Left lung (tissue), 10 donors: ENCODE results near the gene FLNA. TPM values are rescaled to one million over a fixed set of nuclear protein-coding genes. Genes with fewer than 3 reads are reported as not detected.

Experiments
- ATAC-seq: fragments of 200-7000 bp; cut with Tn5 transposase; one replicate; pipeline ENCODE4 v1.9.1; 2020; ENCODE audit warnings: moderate library complexity
- DNase-seq, 4 donors: peaks; one replicate each; pipeline ENCODE4 v3.0.0-alpha.2; 2013 to 2020
- H3K27ac ChIP-seq, 2 donors: fragments of 200-600 bp; sonication (generic) in 1 of 2; one replicate each; pipeline versions ENCODE4 v1.5.0 to v1.8.0; 2020 to 2021
- H3K27me3 ChIP-seq, 2 donors: fragments of 200-600 bp; sonication (generic) in 1 of 2; one replicate each; pipeline versions ENCODE4 v1.5.0 to v1.8.0; 2020 to 2021
- H3K36me3 ChIP-seq, 2 donors: fragments of 200-600 bp; sonication (generic) in 1 of 2; one replicate each; pipeline versions ENCODE4 v1.5.0 to v1.8.0; 2020 to 2021
- H3K4me1 ChIP-seq, 2 donors: fragments of 200-600 bp; one replicate each; pipeline ENCODE4 v1.8.0; 2021
- H3K4me3 ChIP-seq, 2 donors: fragments of 200-600 bp; sonication (generic) in 1 of 2; one replicate each; pipeline versions ENCODE4 v1.5.0 to v1.8.0; 2020 to 2021; ENCODE audit warnings: mild to moderate bottlenecking in 1 of 2
- H3K9me3 ChIP-seq, 2 donors: fragments of 200-600 bp; sonication (generic) in 1 of 2; one replicate each; pipeline versions ENCODE4 v1.5.0 to v1.8.0; 2020 to 2021
- intact Hi-C, 2 donors: fragments of 100-400 bp; cut with DNase I; formaldehyde crosslinking; loops; one replicate each; pipeline versions ENCODE4 v1.11.2 to v1.14.2; 2022
- polyA plus RNA-seq, 6 donors: library from polyadenylated mRNA; unstranded; fragments of 120-200 nt; gene quantifications; one replicate each; pipeline ENCODE4 v1.2.1, GENCODE V29; 2013; ENCODE audit not compliant: insufficient read length in 6 of 6
- total RNA-seq, 2 donors: library from RNA; stranded (reverse); fragmentation: NEBNext Ultra II Directional; extraction: Animal tissue kit (Norgen Biotek cat#: 25700); gene quantifications; one replicate each; pipeline ENCODE4 v1.2.1, GENCODE V29; 2021
- TF ChIP-seq, protein P1 (sequence below), 2 donors: fragments of 200-600 bp; sonication (generic) in 1 of 2; IDR thresholded peaks; one replicate each; pipeline versions ENCODE4 v1.5.0 to v1.8.0; 2021; ENCODE audit warnings: antibody characterized with exemption in 2 of 2
- donor health status: DM: no; HTN: yes; CAD: no.
- donor health status: DM: no; HTN: no; CAD: no.

Gene FLNA
- total and polyA plus RNA-seq, 8 donors: 434 to 1,793 (median 576) TPM

DNA sequence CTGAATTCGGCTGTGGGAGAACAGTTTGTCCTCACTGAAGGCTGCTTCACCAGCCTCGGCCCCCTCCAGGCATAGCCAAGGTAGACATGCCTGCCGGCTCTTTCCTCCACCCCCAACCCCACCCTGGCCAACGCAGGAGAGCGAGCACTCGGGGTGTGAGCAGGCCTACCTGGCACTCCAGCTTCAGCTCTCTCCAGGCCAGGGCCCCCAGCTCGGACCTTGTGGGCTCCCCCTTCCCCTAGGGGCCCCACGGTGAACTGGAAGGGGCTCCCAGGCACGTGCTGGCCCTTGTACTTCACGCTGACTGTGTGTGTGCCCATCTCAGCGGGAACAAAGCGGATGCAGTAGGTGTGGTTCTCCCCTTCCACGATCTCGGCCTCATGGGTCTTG, 22.4 kb downstream of the FLNA start:
- Histone ChIP-seq H3K4me1 (peaks cover 0 to 21% of the 10 kb centered on the region in 2 donors), H3K9me3 (no peaks in the 10 kb centered on the region), H3K4me3 (no peak overlapping the region), H3K27ac (peak overlapping the region in 1 of 2 donors; percentile 23), H3K27me3 (no peaks in the 10 kb centered on the region), H3K36me3 (peaks cover 0 to 91% of the 10 kb centered on the region in 2 donors)
- DNase-seq (no peak), ATAC-seq (no peak)
- intact Hi-C loops: no loop called here
- TF ChIP-seq, protein P1, sequence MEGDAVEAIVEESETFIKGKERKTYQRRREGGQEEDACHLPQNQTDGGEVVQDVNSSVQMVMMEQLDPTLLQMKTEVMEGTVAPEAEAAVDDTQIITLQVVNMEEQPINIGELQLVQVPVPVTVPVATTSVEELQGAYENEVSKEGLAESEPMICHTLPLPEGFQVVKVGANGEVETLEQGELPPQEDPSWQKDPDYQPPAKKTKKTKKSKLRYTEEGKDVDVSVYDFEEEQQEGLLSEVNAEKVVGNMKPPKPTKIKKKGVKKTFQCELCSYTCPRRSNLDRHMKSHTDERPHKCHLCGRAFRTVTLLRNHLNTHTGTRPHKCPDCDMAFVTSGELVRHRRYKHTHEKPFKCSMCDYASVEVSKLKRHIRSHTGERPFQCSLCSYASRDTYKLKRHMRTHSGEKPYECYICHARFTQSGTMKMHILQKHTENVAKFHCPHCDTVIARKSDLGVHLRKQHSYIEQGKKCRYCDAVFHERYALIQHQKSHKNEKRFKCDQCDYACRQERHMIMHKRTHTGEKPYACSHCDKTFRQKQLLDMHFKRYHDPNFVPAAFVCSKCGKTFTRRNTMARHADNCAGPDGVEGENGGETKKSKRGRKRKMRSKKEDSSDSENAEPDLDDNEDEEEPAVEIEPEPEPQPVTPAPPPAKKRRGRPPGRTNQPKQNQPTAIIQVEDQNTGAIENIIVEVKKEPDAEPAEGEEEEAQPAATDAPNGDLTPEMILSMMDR (IDR thresholded peaks at IDR 0.05): no peak

DNA sequence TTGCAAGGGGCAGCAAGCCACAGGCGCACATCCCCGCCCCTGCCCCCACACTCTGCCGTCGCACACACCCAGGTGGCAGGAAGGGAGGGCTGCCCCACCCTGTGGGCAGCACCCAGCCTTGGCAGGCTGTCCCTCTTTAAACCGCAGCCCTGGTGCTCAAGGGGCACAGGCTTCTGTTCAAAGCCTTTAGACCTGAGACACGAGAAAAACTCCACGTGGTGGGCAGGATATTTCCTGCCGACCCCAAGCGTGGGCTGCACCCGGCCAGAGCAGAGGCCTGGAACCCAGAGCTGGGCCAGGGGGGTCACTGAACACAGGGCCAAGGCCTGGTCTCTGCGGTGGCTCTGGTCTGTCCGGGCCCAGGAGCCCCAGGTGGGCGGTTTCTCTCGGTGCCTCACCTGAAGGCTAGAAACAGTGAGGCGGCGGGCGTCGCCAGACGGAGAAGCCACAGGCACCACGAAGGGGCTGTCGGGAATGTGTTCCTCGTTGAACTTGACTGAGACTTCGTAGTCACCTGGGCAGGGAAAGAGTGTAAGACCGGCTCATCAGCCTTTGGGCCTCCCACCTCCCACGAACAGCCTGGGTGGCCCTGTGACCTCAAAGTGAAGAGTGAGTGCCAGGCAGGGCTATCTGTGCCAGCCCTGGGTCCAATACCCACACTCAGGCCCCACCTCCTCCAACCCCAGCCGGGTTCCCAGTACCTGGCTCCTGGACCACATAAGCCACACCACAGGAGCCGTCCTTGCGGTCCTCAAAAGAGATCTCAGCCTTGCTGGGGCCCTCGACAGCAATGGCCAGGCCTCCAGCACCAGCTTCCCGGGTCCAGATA, 23.0 kb downstream of the FLNA start:
- Histone ChIP-seq H3K4me3 (no peak overlapping the region), H3K27ac (peak overlapping the region in 1 of 2 donors; percentile 23), H3K9me3 (no peaks in the 10 kb centered on the region), H3K4me1 (peaks cover 0 to 20% of the 10 kb centered on the region in 2 donors), H3K27me3 (no peaks in the 10 kb centered on the region), H3K36me3 (peaks cover 0 to 84% of the 10 kb centered on the region in 2 donors)
- DNase-seq (peak in 1 of 4 donors; percentile 50), ATAC-seq (peak; percentile 38)
- intact Hi-C loops: no loop called here
- TF ChIP-seq, protein P1 (IDR thresholded peaks at IDR 0.05): no peak

DNA sequence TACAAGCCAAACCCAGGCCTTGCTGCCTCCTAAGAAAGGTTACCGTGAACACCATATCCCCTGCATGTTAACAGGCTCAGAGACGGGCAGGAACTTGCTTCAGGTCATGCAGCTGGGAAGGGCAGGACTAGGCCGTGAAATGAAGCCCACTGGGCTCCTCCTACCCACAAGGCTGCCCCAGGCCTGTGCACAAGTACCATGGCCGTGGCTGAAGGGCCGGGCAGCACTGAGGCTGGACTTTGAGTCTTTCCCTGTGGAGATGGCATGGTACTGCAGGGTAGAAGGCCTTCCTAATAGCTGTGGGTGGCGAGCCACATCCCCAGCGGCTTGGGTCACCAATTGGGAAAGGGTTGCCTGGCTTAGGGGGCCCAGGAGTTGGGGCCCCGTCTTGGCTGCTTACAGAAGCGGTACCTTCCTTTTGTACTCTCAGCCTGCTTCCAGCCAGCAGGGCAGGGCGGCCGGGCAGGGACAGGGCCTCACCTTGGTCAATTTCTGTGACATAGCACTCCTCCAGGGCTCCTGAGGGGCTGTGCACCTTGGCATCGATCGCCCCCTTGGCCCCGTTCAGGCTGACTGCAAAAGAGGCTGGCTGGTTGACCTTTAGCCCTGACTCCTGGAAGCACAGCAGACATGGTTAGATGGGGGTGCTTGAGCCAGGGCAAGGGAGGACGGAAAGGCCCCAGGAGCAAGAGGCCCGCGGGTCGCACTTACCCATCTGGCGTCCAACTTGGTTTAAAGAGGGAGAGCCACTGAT, 23.8 kb downstream of the FLNA start:
- peak in 1 of 4 donors; percentile 33 for DNase-seq
- TF ChIP-seq, protein P1 (IDR thresholded peaks at IDR 0.05): no peak
- H3K9me3 ChIP-seq: no peaks in the 10 kb centered on the region
- no peak for ATAC-seq
- peaks cover 0 to 77% of the 10 kb centered on the region in 2 donors for H3K36me3 ChIP-seq
- intact Hi-C loops: no loop called here
- H3K27me3 ChIP-seq: no peaks in the 10 kb centered on the region
- H3K27ac ChIP-seq: peak overlapping the region in 1 of 2 donors; percentile 23
- peaks cover 0 to 20% of the 10 kb centered on the region in 2 donors for H3K4me1 ChIP-seq
- H3K4me3 ChIP-seq: no peak overlapping the region

DNA sequence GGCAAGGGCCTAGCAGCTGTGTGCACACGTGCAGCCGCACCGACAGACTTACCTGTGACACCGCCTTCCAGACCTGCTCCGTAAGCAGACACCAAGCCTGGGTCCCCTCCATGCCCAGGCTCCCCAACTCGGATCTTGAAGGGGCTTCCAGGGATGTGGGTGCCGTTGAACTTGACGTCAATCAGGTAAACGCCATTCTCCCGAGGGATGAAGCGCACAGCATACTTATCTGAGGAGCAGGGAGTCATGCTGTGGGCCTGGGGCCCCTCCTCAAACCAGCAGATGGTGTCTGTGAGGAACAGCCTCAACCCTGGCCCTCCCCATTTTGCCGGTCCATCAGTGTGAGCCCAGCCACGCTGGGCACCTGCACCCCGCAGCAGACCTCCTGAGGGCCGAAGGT, 24.5 kb downstream of the FLNA start:
- ATAC-seq (no peak), DNase-seq (peak in 1 of 4 donors; percentile 32)
- Histone ChIP-seq H3K4me3 (no peak overlapping the region), H3K36me3 (peaks cover 0 to 70% of the 10 kb centered on the region in 2 donors), H3K27me3 (no peaks in the 10 kb centered on the region), H3K4me1 (peaks cover 0 to 20% of the 10 kb centered on the region in 2 donors), H3K27ac (no peak overlapping the region), H3K9me3 (no peaks in the 10 kb centered on the region)
- intact Hi-C loops: no loop called here
- TF ChIP-seq, protein P1 (IDR thresholded peaks at IDR 0.05): no peak
